Measurements from ENCODE around the gene CNIH1.
A peak's percentile ranks its signal among the peaks of the same experiment; 100 is the strongest.

Gene CNIH1

GRCh38 chr14:54440873-54441868 is at the start of gene CNIH1:
Gene CNIH1 (minus strand): TSS chr14:54441374. CDS start chr14:54441327, 47 bp downstream.
- Histone ChIP-seq H3K36me3 (replicated peaks; ENCODE audit: insufficient read depth, low read length) (no peaks in the 10 kb centered on the region), H3K9ac (ENCODE audit: low read length) (peak within 1 kb of the TSS; percentile 55; the same call in 1 of the 2 replicates), H3F3A (ENCODE audit: insufficient read depth, low read length) (no peaks in the 10 kb centered on the region), H3K4me2 (ENCODE audit: low read depth, low read length) (peak within 1 kb of the TSS; percentile 86), H3K4me1 (ENCODE audit: low read length) (no peaks in the 10 kb centered on the region), H3K79me2 (ENCODE audit: low read length) (peaks cover 45% of the 10 kb centered on the region), H3K27ac (ENCODE audit: low read length) (peak within 1 kb of the TSS; percentile 61), H4K20me1 (ENCODE audit: insufficient read depth, low read length) (no peaks in the 10 kb centered on the region), H3K9me3 (replicated peaks; ENCODE audit: insufficient read depth, low read length) (no peaks in the 10 kb centered on the region), H3K4me3 (ENCODE audit: low read length) (peak within 1 kb of the TSS; percentile 73), H2AFZ (ENCODE audit: low read length) (peak within 1 kb of the TSS; percentile 82), H3K27me3 (replicated peaks; ENCODE audit: insufficient read depth, low read length) (no peaks in the 10 kb centered on the region), H3K9me2 (replicated peaks; ENCODE audit: insufficient read depth, low read length) (no peaks in the 10 kb centered on the region)
- TF ChIP-seq CTCF (IDR thresholded peaks at IDR 0.05; ENCODE audit: low read length) (peak; percentile 71), EZH2 (optimal IDR thresholded peaks at IDR 0.05; ENCODE audit: low read depth, low read length) (no peak)
- peak; percentile 83 for DNase-seq

GRCh38 chr14:54490445-54491175 is 49.4 kb upstream of the CNIH1 start:
- no peak overlapping the region for H3K4me2 ChIP-seq (ENCODE audit: low read depth, low read length)
- no peak for DNase-seq

More at GRCh38 chr14:54490445-54491175, 49.4 kb upstream of the CNIH1 start:
- Histone ChIP-seq H3F3A (ENCODE audit: insufficient read depth, low read length) (no peaks in the 10 kb centered on the region), H3K9me2 (replicated peaks; ENCODE audit: insufficient read depth, low read length) (no peaks in the 10 kb centered on the region), H3K4me1 (ENCODE audit: low read length) (no peaks in the 10 kb centered on the region), H3K27ac (ENCODE audit: low read length) (no peak overlapping the region), H3K4me3 (ENCODE audit: low read length) (no peak overlapping the region), H3K9me3 (replicated peaks; ENCODE audit: insufficient read depth, low read length) (no peaks in the 10 kb centered on the region), H4K20me1 (ENCODE audit: insufficient read depth, low read length) (no peaks in the 10 kb centered on the region), H3K9ac (ENCODE audit: low read length) (no peak overlapping the region), H3K79me2 (ENCODE audit: low read length) (peaks cover 25% of the 10 kb centered on the region), H3K27me3 (replicated peaks; ENCODE audit: insufficient read depth, low read length) (no peaks in the 10 kb centered on the region), H3K36me3 (replicated peaks; ENCODE audit: insufficient read depth, low read length) (no peaks in the 10 kb centered on the region), H2AFZ (ENCODE audit: low read length) (no peak overlapping the region)
- no peak for TF ChIP-seq EZH2phosphoT487 (IDR thresholded peaks at IDR 0.05; ENCODE audit: low read length)
- no peak for TF ChIP-seq EZH2 (optimal IDR thresholded peaks at IDR 0.05; ENCODE audit: low read depth, low read length)
- TF ChIP-seq CTCF (IDR thresholded peaks at IDR 0.05; ENCODE audit: low read length) = no peak

All from MM.1S (cell line).